ENCODE data around the gene ZNF438. TPM values are rescaled to one million over a fixed set of nuclear protein-coding genes. Genes with fewer than 3 reads are reported as not detected.

Gene ZNF438
- total RNA-seq, 2 donors from 2014 or later, result 2.6 to 2.9 TPM

GRCh38 chr10:30834651-30835050 lies 197.0 kb downstream of the ZNF438 start:
- TF ChIP-seq CTCF (IDR thresholded peaks at IDR 0.05), result no peak
- no peak for TF ChIP-seq POLR2A (IDR thresholded peaks at IDR 0.05)
- Histone ChIP-seq H3K27me3 (no peaks in the 10 kb centered on the region), H3K9me3 (no peaks in the 10 kb centered on the region), H3K36me3 (replicated peaks in 1 of 2; ENCODE audit: insufficient read depth in 1 of 2, low read depth in 2 of 2) (no peaks in the 10 kb centered on the region), H3K4me1 (peaks cover 7% of the 10 kb centered on the region), H3K4me3 (no peak overlapping the region), H3K27ac (no peak overlapping the region)
- DNase-seq (no peak), ATAC-seq (no peak)
- WGBS, 2 donors, result 66 to 79% methylated on average over 3 of the region's 3 CpGs
- intact Hi-C loops (cut with DNase I), result no loop called here

- intact Hi-C loops (cut with DNase I), result no loop called here
- 83 to 84% methylated on average over 4 of the region's 4 CpGs for WGBS, 2 donors
- no peak for TF ChIP-seq CTCF (IDR thresholded peaks at IDR 0.05)
- no peak for TF ChIP-seq POLR2A (IDR thresholded peaks at IDR 0.05)
- peaks cover 7% of the 10 kb centered on the region for H3K4me1 ChIP-seq
- no peaks in the 10 kb centered on the region for H3K27me3 ChIP-seq
- ATAC-seq (no peak), DNase-seq (no peak)
- H3K36me3 ChIP-seq (replicated peaks in 1 of 2; ENCODE audit: insufficient read depth in 1 of 2, low read depth in 2 of 2), result no peaks in the 10 kb centered on the region
- H3K27ac ChIP-seq, result no peak overlapping the region
- H3K9me3 ChIP-seq, result no peaks in the 10 kb centered on the region
- H3K4me3 ChIP-seq, result no peak overlapping the region
These were observed 197.5 kb downstream of the ZNF438 start for GRCh38 chr10:30834153-30834552.

GRCh38 chr10:30833628-30833970 lies 198.1 kb downstream of the ZNF438 start:
- no peak for TF ChIP-seq CTCF (IDR thresholded peaks at IDR 0.05)
- no peak for TF ChIP-seq POLR2A (IDR thresholded peaks at IDR 0.05)
- WGBS, 2 donors, result 81% methylated on average over 5 of the region's 5 CpGs
- Histone ChIP-seq H3K4me1 (peaks cover 7% of the 10 kb centered on the region), H3K27ac (no peak overlapping the region), H3K4me3 (no peak overlapping the region), H3K36me3 (replicated peaks in 1 of 2; ENCODE audit: insufficient read depth in 1 of 2, low read depth in 2 of 2) (no peaks in the 10 kb centered on the region), H3K27me3 (no peaks in the 10 kb centered on the region), H3K9me3 (no peaks in the 10 kb centered on the region)
- ATAC-seq, result no peak
- DNase-seq, result no peak
- intact Hi-C loops (cut with DNase I), result no loop called here

GRCh38 chr10:30832749-30833627 lies 198.7 kb downstream of the ZNF438 start:
- H3K36me3 ChIP-seq (replicated peaks in 1 of 2; ENCODE audit: insufficient read depth in 1 of 2, low read depth in 2 of 2), result no peaks in the 10 kb centered on the region
- ATAC-seq (no peak), DNase-seq (no peak)
- no peak overlapping the region for H3K27ac ChIP-seq
- H3K27me3 ChIP-seq, result peaks cover 0 to 4% of the 10 kb centered on the region in 2 donors
- H3K4me3 ChIP-seq, result no peak overlapping the region
- H3K9me3 ChIP-seq, result no peaks in the 10 kb centered on the region
- 72 to 75% methylated on average over 13 of the region's 13 CpGs for WGBS, 2 donors
- TF ChIP-seq POLR2A (IDR thresholded peaks at IDR 0.05), result no peak
- no peak for TF ChIP-seq CTCF (IDR thresholded peaks at IDR 0.05)
- peaks cover 13% of the 10 kb centered on the region for H3K4me1 ChIP-seq
- intact Hi-C loops (cut with DNase I), result no loop called here
